Neural cell (in vitro differentiated cells): ENCODE data around the gene UACA. TPM values are rescaled to one million over a fixed set of nuclear protein-coding genes. Genes with fewer than 3 reads are reported as not detected.

ENCODE experiments used
- H2AFZ ChIP-seq: fragments of 200-600, 300-800 bp; sonication (generic), shearing (Covaris generic); 2 replicates; pipeline ENCODE4 v1.6.0; 2014; ENCODE audit warnings: low read depth, mild to moderate bottlenecking, antibody characterized with exemption, low read length, moderate library complexity
- H3F3A ChIP-seq: fragments of 200-600 bp; shearing (Covaris generic); 2 replicates; pipeline ENCODE4 v1.6.1; 2016; ENCODE audit warnings: mild to moderate bottlenecking, moderate library complexity, mixed read lengths, antibody characterized with exemption, low read length; ENCODE audit not compliant: insufficient read depth, poor library complexity, severe bottlenecking
- H3K27ac ChIP-seq: fragments of 200-600, 300-800 bp; sonication (generic), shearing (Covaris generic); 2 replicates; pipeline ENCODE4 v1.5.1; 2014; ENCODE audit warnings: mild to moderate bottlenecking, low read length, moderate library complexity
- H3K27me3 ChIP-seq: fragments of 300-800, 200-600 bp; sonication (generic), shearing (Covaris generic); 2 replicates; pipeline ENCODE4 v1.6.0; 2014; ENCODE audit warnings: mild to moderate bottlenecking, low read depth, low read length, moderate library complexity; ENCODE audit not compliant: insufficient read depth
- H3K36me3 ChIP-seq: fragments of 300-800, 200-600 bp; sonication (generic), shearing (Covaris generic); 2 replicates; pipeline ENCODE4 v1.5.1; 2014; ENCODE audit warnings: mild to moderate bottlenecking, antibody characterized with exemption, low read length, moderate library complexity; ENCODE audit not compliant: insufficient read depth
- H3K4me2 ChIP-seq: fragments of 300-800, 200-600 bp; sonication (generic), shearing (Covaris generic); 2 replicates; pipeline ENCODE4 v1.6.0; 2014; ENCODE audit warnings: mild to moderate bottlenecking, low read length
- H3K4me3 ChIP-seq: fragments of 300-800, 200-600 bp; sonication (generic), shearing (Covaris generic); 2 replicates; pipeline ENCODE4 v1.5.1; 2014; ENCODE audit warnings: mild to moderate bottlenecking, low read length, moderate library complexity
- H3K79me2 ChIP-seq: fragments of 200-600 bp; shearing (Covaris generic); replicated peaks from 2 replicates; pipeline ENCODE4 v1.6.0; 2014; ENCODE audit warnings: mild to moderate bottlenecking, low read length, moderate library complexity; ENCODE audit not compliant: insufficient read depth
- H3K9ac ChIP-seq: fragments of 300-800, 200-600 bp; sonication (generic), shearing (Covaris generic); 2 replicates; pipeline ENCODE4 v1.6.1; 2016; ENCODE audit warnings: mild to moderate bottlenecking, low read length, mixed read lengths
- H3K9me2 ChIP-seq: fragments of 200-600 bp; shearing (Covaris generic); 2 replicates; pipeline ENCODE4 v1.6.1; 2016; ENCODE audit warnings: mild to moderate bottlenecking, low read length, mixed read lengths; ENCODE audit not compliant: insufficient read depth
- H3K9me3 ChIP-seq: fragments of 200-600, 300-800 bp; sonication (generic), shearing (Covaris generic); 2 replicates; pipeline ENCODE4 v1.6.1; 2016; ENCODE audit warnings: mild to moderate bottlenecking, mixed run types, low read length, moderate library complexity, mixed read lengths
- H4K20me1 ChIP-seq: fragments of 200-600 bp; shearing (Covaris generic); 2 replicates; pipeline ENCODE4 v1.6.1; 2016; ENCODE audit warnings: mild to moderate bottlenecking, mixed run types; ENCODE audit not compliant: insufficient read depth
- CTCF ChIP-seq: fragments of 450-650 bp; IDR thresholded peaks from 2 replicates; pipeline ENCODE4 v1.5.1; 2014; ENCODE audit warnings: antibody characterized with exemption, mild to moderate bottlenecking, moderate library complexity; ENCODE audit not compliant: poor library complexity, severe bottlenecking
- EP300 ChIP-seq: fragments of 450-650 bp; conservative IDR thresholded peaks from 2 replicates; pipeline ENCODE4 v1.6.1; 2014; ENCODE audit warnings: antibody characterized with exemption, mild to moderate bottlenecking, moderate library complexity; ENCODE audit not compliant: poor library complexity, severe bottlenecking
- EZH2 ChIP-seq: fragments of 200-600, 300-800 bp; shearing (Covaris generic), sonication (generic); IDR thresholded peaks from 2 replicates; pipeline ENCODE4 v1.6.1; 2014; ENCODE audit warnings: antibody characterized with exemption, low read length, borderline replicate concordance, mild to moderate bottlenecking; ENCODE audit not compliant: insufficient read depth, poor library complexity, severe bottlenecking
- MXI1 ChIP-seq: fragments of 450-650 bp; conservative IDR thresholded peaks from 2 replicates; pipeline ENCODE4 v1.6.1; 2014; ENCODE audit warnings: antibody characterized with exemption, mild to moderate bottlenecking; ENCODE audit not compliant: poor library complexity, severe bottlenecking
- POLR2AphosphoS5 ChIP-seq: IDR thresholded peaks from 2 replicates; pipeline ENCODE4 v1.6.1; 2012
- RAD21 ChIP-seq: fragments of 450-650 bp; conservative IDR thresholded peaks from 2 replicates; pipeline ENCODE4 v1.6.1; 2014; ENCODE audit warnings: antibody characterized with exemption, mild to moderate bottlenecking, moderate library complexity
- REST ChIP-seq: IDR thresholded peaks from 2 replicates; pipeline ENCODE4 v1.6.1; 2012; ENCODE audit warnings: borderline replicate concordance
- SMC3 ChIP-seq: fragments of 450-650 bp; conservative IDR thresholded peaks from 2 replicates; pipeline ENCODE4 v1.6.1; 2014; ENCODE audit warnings: antibody characterized with exemption, mild to moderate bottlenecking, moderate library complexity; ENCODE audit not compliant: poor library complexity
- TAF1 ChIP-seq: IDR thresholded peaks from 2 replicates; pipeline ENCODE4 v1.6.1; 2012; ENCODE audit warnings: low read depth
- polyA plus RNA-seq: library from polyadenylated mRNA; depleted of rRNA; stranded (reverse); fragments of >200 nt; gene quantifications from 2 replicates; pipeline ENCODE4 v1.2.3, GENCODE V29; 2014

UACA gene
- polyA plus RNA-seq, 1 donor from 2014 or later: 0.10 TPM

GRCh38 chr15:70783610-70784022 lies 20.3 kb upstream of the UACA start:
- no peaks in the 10 kb centered on the region for H3K27me3 ChIP-seq
- H3K4me2 ChIP-seq: no peak overlapping the region
- no peak overlapping the region for H3K9ac ChIP-seq
- no peaks in the 10 kb centered on the region for H3F3A ChIP-seq
- H4K20me1 ChIP-seq: no peaks in the 10 kb centered on the region
- H3K36me3 ChIP-seq: no peaks in the 10 kb centered on the region
- H3K79me2 ChIP-seq: no peaks in the 10 kb centered on the region
- no peaks in the 10 kb centered on the region for H3K9me2 ChIP-seq
- no peaks in the 10 kb centered on the region for H3K9me3 ChIP-seq
- no peak overlapping the region for H3K27ac ChIP-seq
- no peak for TF ChIP-seq EP300
- TF ChIP-seq SMC3: no peak
- TF ChIP-seq MXI1: no peak
- TF ChIP-seq EZH2: no peak
- no peak for TF ChIP-seq POLR2AphosphoS5
- TF ChIP-seq TAF1: no peak
- no peak for TF ChIP-seq REST
- TF ChIP-seq CTCF: no peak
- no peak for TF ChIP-seq RAD21
- H3K4me3 ChIP-seq: no peak overlapping the region
- H2AFZ ChIP-seq: no peak overlapping the region

GRCh38 chr15:70783041-70783440 lies 19.7 kb upstream of the UACA start:
- no peaks in the 10 kb centered on the region for H3F3A ChIP-seq
- TF ChIP-seq RAD21 (no peak), MXI1 (no peak), REST (no peak), POLR2AphosphoS5 (no peak), TAF1 (no peak), EP300 (no peak), SMC3 (no peak), EZH2 (no peak), CTCF (no peak)
- H3K79me2 ChIP-seq: no peaks in the 10 kb centered on the region
- H3K9me3 ChIP-seq: no peaks in the 10 kb centered on the region
- H3K9me2 ChIP-seq: no peaks in the 10 kb centered on the region
- H2AFZ ChIP-seq: no peak overlapping the region
- H3K36me3 ChIP-seq: no peaks in the 10 kb centered on the region
- no peak overlapping the region for H3K4me2 ChIP-seq
- no peaks in the 10 kb centered on the region for H4K20me1 ChIP-seq
- H3K9ac ChIP-seq: no peak overlapping the region
- H3K27ac ChIP-seq: no peak overlapping the region
- H3K27me3 ChIP-seq: no peaks in the 10 kb centered on the region
- no peak overlapping the region for H3K4me3 ChIP-seq
